GM19043 (cell line): ENCODE results near the gene PAMR1.

Experiments used
- ATAC-seq: cut with Tn5 transposase; IDR thresholded peaks from one replicate; pipeline ENCODE4 v1.9.1; 2021; ENCODE audit warnings: low read depth; ENCODE audit not compliant: unreplicated experiment

Gene PAMR1

DNA sequence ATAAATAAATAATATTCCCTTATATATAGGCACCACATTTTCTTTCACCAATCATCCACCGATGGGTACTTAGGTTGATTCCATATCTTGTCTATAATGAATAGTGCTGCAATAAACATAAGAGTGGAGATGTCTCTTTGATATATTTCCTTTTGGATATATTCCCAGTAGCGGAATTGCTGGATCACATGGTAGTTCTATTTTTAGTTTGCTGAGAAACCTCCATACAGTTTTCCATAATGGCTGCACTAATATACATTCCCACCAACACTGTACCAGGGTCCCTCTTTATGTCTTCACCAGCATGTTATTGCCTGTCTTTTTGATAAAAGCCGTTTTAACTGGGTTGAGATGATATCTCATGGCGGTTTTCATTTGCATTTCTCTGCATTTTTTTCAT, 23.6 kb downstream of the PAMR1 start:
- ATAC-seq, result no peak

DNA sequence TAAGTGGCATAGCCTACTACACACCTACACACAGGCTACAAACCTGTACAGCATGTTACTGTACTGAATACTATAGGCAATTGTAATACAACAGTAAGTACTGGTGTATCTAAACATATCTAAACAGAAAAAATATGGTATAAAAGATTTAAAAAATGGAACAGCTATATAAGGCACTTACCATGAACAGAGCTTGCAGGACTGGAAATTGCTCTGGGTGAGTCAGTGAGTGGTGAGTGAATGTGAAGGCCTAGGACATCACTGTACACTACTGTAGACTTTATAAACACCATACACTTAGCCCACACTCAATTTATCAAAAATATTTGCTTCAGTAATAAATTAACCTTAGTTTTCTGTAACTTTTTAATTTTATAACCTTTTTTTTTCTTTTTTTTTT, 24.7 kb downstream of the PAMR1 start:
- no peak for ATAC-seq

DNA sequence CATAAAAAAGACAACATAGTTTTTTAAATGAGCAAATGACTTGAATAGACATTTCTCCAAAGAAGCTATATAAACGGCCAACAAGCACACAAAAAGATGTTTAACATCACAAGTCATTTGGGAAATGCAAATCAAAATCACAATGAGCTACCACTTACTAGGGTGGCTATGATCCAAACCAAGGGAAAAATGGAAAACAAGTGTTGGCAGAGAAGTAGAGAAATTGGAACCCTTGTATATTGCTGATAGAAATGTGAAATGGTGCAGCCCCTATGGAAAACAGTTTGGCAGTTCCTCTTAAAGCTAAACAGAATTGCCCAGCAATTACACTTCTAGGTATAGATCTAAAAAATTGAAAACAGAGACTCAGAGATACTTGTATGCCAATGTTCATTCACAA, 29.0 kb downstream of the PAMR1 start:
- no peak for ATAC-seq

DNA sequence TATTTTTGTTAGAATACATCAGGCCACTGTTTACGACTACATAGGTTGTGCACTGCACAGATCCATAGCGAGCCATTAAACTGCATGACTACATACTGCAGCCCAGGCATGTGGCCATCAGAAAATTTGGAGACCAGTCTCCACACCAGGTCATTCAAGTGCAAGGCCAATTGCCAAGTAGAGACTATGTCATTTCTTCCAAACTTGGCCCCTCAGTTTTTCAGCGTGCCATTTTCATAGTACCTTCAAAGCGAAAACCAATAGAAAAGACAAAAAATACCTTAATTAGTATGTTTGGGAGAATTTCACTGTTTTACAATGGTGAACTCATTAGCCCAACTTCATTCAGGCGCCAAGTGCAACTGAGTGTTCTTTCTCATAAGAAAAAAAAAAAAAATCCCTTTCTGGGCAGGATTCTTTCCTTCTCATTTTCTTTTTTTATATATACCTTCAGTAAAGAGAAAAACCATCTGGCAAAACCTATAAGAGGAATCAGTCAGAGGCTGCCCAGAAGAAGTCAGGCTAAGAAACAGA, 30.4 kb downstream of the PAMR1 start:
- ATAC-seq, result no peak

DNA sequence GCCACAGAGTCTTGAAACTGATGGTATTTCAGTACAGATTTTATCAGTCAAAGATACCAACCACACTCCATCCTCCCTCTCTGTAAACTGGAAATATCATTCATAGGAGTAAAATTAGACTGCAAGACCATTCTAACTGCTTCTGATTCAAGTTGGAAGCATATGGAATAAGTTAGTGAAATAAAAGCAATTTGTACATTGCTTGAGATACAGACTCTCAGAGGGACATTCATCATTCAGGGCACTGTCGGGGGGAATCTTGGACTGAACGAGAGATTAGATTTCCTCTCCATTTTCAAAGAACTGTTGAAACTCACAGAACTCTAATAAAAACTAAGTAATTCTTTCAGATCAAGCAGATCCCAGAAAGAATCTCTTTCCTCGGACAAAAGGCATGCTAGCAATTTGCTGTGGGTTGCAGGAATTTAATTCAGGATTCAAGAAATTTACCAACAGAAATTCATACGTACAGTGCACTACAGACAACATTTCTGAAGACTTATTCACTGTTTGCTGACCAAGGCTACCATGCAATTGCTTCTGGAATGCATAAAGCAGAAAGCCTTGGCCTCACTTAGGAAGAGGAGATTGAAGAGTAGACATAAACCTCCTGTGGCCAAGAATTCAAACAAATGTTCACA, 34.1 kb downstream of the PAMR1 start:
- ATAC-seq, result no peak

DNA sequence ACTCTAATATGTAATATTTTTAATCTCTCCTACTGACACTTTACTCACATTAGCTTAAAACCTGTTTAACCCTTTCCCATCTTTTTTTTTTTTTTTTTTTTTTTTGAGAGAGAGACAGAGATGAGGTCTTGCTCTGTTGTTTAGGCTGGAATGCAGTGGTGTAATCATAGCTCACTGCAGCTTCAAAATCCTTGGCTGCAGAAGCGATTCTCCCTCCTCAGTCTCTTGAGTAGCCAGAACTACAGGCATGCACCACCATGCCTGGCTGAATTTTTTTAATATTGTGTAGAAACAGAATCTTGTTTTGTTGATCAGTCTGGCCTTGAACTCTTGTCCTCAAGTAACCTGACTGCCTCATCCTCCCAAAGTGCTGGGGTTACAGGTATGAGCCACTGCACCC, 37.3 kb downstream of the PAMR1 start:
- ATAC-seq, result no peak

DNA sequence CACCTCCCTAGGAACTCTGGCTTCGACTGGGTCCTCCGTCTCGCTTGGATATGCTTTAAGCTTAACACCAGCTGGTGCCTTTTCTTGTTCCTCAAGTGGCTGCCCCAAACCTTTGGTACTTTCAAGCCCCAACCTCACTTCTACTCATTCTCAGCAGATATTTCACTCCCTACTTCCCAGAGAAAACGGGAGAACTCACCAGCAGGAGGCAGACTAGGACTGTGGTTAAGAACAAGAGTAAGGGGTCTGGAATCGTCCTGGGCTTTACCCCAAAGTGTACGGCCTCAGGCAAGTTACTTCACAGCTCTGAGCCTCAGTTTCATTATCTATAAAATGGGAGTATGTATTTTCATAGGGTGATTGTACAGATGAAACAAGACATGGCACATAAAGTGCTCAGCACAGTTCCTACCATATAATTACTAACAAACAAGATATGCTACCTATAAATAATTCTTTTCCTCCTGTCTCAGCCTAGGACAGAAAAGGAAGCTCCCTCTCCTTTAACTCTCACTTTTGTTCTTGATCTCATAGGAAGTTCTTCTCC, 37.8 kb downstream of the PAMR1 start:
- no peak for ATAC-seq

DNA sequence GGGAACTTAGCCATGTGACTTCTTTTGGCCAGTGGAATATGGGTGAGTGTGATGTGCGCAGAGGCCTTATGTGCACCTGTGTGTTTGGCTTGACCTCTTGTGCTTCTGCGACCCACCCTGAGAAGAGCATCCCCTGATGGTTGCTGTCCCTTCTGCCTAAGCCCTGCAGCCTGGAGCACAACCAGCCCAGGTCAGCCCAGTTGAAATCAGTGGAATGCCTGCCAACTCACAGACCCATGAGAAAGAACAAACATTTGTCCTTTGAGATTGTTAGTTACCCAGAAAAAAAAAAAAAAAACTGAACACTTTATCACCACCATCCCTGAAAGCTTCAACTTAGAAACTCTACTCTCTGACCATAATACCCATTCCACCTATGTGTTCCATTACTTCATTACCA, 38.5 kb downstream of the PAMR1 start:
- no peak for ATAC-seq

DNA sequence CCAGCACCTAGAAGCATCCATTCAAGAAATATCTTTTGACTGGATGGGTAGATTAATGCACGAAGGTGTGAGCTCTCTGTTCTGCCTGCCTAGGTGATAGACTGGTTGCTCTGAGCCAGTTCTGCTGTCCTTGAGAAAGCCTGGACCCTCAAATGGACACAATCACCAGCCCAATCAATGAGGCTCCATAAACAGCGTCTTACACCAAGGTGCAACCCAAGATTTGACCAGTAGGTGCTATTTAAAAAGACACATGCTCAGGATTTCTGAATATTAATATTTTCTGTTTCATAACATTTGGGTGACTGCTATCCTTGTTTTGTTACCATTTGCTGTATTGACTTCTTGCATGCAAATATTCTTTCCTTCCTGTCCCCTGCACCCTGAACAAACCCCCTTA, 39.0 kb downstream of the PAMR1 start:
- ATAC-seq, result no peak

DNA sequence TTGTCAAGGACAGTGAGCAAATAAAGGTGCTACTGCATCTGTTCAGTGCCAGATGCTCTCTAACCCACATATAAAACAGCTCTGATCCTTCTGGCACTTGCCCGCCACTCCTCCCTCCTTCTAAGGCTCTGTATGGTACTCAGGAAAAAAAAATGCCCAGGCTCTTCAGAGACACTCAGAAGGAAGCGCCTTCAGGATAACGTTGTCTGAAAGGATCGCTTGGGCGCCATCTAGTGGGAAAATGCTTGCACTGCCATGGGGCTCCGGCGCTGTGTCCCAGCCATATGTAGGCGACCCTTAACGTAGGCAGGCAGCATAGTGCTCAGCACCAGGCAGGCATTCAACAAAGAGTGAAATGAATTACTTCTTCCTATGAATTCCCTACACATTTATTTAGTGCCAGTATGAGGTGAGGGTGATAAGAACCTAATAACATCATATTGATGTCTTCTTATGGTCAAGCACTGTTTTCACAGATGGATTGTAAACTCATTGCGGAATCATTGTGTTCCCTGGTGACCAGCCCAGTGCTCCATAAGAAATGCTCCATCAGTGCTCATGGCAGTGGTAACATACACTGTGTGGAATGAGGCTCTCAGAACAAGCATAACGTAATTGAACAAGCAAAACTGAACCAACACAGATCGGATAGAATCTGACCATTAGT, 39.6 kb downstream of the PAMR1 start:
- ATAC-seq, result peak; percentile 93

DNA sequence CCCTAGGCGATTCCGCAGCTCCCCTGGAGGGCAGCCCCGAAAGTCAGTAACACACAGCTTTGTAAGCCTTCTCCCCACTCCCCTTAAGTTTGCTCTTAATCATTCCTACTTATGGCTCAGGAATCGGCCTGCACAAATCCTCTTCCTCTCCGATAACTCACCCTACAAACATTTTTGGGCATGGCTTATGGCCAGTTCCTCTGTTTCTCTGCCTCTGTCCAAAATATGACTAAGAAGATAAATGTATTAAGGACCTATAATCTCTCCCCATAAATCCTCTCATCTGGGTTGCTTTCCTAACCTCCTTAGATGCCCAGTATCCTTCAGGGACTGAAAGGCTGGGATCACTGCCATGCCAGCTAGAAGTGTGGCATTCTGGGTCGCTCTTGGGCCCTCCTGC, 41.0 kb downstream of the PAMR1 start:
- ATAC-seq, result no peak

DNA sequence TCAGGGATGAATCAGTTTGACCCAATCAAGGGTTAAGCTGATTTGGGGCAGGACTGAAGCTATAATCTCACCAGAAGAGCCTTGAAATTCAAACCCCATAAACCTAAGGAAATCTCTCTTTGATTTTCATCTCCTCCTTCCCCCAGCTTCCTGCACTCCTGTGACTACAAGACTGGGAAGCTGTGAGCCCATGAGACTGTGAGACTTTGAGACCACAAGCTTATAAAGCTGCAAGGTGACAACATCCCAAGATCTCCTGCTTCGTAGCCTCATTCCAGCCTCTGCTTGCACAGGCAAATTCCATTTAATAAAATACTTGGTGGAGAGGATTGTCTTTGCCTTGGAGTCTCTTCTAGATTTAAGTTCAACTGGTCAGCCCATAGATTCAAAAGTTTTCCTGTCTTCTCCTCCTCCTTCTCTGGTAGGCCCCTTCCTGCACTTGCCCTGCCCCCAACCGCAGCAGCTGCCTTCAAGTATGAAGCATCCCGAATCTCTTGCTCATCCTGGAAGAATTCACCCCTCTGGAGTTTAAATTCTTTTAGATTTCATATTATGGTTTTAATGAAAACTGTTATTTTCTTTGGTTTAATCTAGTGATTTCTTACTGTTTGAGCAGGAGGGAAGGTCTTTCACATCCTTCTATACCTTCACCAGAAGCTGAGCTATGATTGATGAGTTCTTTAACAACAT, 42.1 kb downstream of the PAMR1 start:
- no peak for ATAC-seq

DNA sequence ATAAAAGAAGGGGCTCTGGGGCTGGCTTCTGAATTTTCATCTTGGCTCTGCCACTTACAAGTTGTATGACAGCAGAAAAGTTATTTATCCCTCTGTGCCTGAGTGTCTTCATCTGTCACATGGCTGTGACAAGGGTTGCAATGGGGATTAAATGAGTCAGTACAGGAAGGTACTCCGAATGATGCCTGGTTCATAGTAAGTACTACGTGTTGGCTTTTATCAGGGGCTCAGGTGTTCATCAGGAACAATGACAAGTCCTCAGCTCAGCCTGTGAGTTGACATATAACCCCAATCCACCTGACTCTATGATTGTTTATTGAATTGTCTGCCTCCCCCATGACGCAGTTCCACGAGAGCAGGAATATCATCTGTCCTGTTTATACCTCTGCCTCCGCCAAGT, 45.7 kb downstream of the PAMR1 start:
- no peak for ATAC-seq

DNA sequence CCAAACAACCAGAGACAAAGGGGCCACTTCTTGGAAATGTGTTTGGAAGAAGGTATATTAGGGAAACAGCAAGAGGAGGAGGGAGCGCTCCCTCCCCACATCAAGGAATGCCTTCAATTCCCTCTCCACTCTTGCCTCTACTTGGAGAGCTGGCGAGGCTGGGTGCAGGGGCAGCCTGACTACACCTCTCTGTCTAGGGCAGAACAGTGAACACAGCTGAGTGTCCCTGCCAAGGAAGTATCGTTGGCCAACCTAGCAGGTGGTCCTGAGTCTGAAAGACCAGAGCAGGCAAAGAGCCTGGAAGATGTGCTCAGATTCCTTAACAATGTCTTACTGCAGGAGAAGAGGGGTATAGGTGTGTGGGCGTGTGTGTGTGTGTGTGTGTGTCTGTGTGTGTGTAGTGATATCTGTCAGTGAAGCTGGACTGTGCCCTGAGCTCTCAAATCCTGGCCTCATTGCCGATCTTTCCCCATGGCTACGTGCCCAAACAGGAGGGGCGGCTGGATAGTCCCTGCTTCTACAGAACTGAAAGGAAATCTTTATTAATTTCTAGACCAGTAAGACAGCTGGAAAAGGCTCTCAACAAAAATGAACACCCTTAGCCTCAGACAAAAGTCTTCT, 46.8 kb downstream of the PAMR1 start:
- no peak for ATAC-seq

DNA sequence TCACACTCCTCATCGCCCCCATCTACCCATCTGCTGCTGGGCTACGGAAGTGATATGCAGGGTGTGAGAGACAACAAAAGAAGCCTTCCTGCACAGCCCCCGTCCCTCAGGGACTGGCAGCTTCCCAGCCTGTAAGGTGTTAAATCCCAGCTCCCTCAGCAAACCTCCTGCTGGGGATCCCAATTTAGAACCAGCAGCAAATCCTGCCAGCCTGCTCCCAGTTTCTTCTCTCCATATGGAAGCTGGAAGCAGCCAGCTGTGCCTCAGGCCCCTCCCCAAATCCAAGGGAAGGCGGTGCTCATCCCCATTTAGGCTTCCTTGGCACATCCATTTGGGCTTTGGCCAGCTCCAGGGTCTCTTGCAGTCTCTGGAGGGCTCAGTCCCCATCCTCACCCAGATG, 47.5 kb downstream of the PAMR1 start:
- ATAC-seq, result no peak

DNA sequence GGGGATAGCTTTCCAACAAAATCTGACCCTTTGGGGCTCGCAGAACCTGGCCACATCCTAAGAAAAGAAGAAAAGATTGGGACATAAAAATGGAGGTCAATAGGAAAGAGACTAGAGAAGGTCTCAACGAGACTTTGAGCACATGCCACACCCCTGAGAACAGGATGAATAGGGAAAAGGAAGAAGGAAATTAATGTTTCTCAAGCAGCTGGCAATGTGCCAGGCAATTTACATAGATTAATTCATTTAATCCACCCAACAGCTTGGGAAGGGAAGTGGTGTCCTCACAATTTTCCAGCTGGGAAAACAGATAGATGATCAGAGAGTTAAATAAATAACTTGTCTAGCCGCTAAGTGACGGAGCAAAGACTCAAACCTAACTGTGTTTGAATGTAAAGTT, 50.7 kb downstream of the PAMR1 start:
- ATAC-seq, result no peak

DNA sequence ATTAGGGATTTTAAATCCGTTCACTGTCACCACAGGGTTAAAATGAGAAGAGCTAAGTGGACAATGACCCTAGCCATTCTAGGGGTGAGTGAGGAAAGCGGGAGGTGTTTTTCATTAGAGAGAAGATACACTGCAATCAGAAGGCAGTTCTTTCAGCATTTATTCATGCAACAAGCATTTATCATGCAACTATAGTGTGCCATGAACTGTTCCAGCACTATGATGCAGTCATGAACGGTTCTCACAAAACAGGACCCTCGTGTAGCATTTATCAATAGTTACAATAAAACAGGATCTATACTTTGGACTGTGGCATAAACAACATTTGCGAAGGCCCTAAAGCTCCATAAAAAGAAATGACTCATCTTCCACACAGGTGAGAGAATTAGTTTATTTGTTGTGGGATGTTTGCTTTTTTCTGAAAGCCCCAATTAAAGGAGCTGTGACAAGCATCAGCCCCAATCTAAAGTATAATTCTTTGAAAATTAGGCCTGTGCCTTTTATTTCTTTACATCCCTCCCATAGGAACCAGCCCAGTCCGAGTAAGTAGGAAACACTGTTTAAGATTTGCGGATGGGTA, 51.5 kb downstream of the PAMR1 start:
- no peak for ATAC-seq

DNA sequence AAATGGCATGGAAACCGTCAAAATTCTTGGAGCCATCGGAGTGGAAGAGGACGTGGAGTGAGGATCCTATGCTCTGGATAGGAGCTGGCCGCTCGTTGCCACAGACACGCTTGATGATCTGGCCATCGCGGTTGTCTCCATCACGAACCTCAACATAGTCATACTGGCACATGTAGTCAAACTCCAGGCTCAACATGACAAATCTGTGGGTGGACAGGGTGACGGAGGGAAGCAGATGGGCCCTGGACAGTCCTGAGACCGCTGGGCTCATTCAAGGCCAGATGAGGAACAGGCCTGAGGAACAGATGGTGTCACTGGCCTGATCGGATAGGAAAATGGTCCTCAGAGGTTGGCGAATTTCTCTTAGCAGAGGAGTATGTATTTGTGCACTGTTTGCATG, 54.8 kb downstream of the PAMR1 start:
- no peak for ATAC-seq

DNA sequence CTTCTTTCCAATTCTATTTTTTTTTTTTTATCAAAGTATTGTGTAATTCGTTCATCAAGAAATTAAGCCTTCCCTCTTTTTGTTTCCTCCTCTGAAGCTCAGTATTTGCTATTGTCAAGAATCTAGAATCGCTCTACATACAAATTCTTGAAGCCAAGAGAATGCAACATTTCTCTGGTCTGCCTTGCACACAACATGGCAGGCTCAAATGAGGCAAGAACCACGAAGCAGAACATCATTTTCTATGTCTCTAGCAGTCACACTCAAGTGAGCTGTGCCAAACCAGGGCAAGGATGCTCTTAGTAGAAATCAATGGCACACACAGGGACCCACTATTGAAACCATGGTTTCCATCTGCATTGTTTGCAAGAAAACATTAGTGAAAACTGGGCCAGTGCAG, 59.4 kb downstream of the PAMR1 start:
- no peak for ATAC-seq

DNA sequence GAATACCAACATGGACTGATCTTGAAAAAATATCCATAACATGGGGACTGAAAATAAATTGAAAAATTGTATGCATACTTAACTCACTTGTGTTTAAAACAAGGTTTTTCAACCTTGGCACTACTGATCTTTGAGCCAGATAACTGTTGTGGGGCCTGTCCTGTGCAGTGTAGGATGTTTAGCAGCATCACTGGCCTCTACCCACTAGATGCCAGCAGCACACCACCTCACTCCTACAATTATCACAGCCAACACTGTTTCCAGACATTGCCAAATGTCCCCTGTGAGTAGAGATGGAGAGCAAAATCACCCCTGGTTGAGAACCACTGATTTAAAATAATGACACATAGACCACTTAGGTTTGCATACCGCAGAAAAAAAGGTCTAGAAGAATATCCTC, 61.1 kb downstream of the PAMR1 start:
- no peak for ATAC-seq

DNA sequence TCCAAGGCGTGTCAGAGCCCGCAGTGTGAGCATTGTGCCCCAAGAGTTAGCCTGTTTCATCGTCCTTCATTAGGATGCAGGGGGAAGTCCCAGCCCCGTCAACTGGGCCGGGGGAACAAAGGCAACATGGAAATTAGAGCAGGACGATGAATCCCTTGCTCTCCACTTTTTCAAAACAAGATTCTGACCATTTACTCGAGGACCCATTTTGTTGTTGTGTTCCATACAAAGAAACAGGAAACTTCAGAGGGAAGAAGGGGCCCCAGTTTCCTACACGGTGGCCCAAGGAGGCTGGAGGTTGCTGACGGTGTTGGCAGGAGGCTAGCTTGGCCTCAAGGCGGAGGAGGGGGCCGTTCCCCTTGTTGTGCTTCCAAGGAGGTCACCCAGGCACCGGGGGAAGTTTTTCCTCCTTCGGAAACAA, 62.1 kb downstream of the PAMR1 start:
- ATAC-seq, result no peak
